Activated naive CD4-positive, alpha-beta T cell treated with anti-CD3 and anti-CD28 coated beads, Interleukin-2, amount 50 U/mL, for 72 hours (primary cell): ENCODE data around the gene AGPAT2. TPM values are rescaled to one million over a fixed set of nuclear protein-coding genes. Genes with fewer than 3 reads are reported as not detected.
A peak's percentile ranks its signal among the peaks of the same experiment; 100 is the strongest.

Experiments
- ATAC-seq, 2 donors: fragments of 150-1000 bp; cut with Tn5 transposase; 2 replicates each; pipeline ENCODE4 v1.10.0; 2021; ENCODE audit warnings: mild to moderate bottlenecking in 2 of 2, moderate library complexity in 2 of 2
- DNase-seq, 2 donors: peaks; one replicate each; pipeline ENCODE4 v3.0.0; 2021 to 2022; ENCODE audit warnings: low spot score in 2 of 2
- H3K27ac Mint-ChIP-seq, 2 donors: one replicate each; pipeline ENCODE4 v1.8.0; 2022; ENCODE audit warnings: mild to moderate bottlenecking in 2 of 2, mixed read lengths in 2 of 2
- H3K36me3 Mint-ChIP-seq, 2 donors: one replicate each; pipeline ENCODE4 v1.8.0; 2022; ENCODE audit warnings: mixed read lengths in 2 of 2
- H3K9me3 Mint-ChIP-seq, 2 donors: one replicate each; pipeline ENCODE4 v1.8.0; 2022; ENCODE audit warnings: mixed read lengths in 2 of 2
- total RNA-seq, 2 donors: library from RNA; stranded (reverse); gene quantifications; one replicate each; pipeline ENCODE4 v1.2.3, GENCODE V29; 2022

AGPAT2 gene
- total RNA-seq, 2 donors from 2014 or later, result 7.4 to 18.9 TPM

DNA sequence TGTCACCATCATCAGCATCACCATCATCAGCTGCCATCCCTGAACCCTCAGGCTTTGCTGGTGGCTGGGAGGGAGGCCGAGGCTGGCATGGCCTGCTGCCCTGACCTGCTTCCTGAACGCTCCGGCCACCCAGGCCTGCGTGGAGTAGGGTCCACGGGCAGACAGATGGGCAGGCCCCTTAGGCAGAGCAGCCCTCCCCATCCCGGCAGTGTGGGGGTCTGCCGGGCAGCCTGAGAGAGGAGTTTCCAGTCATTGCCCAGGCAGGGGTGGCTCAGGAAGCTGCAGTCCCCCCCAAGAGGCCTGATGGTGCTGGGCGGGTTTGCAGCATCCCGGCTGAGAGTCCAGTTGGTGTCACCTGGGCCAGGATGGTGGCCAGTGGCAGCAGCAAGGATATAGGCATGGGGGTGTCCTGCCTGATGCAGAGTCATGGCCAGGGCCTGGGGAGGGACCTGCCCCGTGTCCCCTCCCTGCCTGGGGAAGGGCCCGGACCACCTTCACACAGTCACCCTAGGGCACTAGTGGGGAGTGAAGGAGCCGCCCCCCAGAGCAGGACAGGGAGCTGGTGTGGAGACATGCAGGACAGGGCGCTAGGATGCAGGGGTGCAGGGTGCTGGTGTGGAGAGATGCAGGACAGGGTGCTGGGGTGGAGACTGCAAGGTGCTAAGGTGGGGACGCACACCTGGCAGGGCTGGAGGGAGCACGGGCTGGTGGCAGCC is 32.3 kb downstream of the AGPAT2 start:
- DNase-seq, result no peak
- Mint-ChIP-seq H3K36me3 (peaks cover 0 to 5% of the 10 kb centered on the region in 2 donors), H3K9me3 (no peaks in the 10 kb centered on the region), H3K27ac (no peak overlapping the region)
- ATAC-seq, result no peak

DNA sequence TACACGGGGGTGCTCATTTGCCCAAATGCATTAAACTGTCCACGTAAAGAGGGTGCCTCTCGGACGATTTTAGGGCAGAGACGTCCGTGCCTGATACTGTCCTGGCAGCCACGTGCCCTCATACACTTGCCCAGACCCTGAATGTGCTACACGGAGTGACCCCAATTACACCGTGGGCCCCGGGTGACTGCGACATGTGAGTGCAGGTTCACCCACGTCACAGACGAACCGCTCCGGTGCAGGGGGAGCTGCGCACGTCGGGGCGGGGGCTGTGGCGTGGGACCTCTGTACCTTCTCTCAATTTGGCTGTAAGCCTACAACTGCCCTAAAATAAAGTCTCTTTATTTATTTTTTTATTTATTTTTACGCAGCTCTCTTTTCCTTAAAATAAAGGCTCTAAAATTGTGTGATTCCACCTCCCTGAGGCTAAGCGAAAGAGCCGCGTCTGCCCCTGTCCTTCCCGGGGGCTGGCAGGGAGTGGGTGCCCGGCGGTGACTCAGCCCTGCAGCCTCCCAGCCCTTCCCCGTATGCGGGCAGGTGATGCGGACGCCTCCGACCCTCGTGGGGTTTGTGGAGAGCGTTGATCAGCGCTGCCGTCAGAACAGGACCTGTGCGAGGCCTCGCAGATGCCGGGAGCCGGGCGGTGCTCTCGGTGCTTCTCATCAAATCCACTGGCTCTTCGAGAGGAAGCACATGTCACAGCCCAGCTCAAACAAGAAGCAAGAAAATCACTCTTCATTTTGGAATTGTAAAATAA is 33.8 kb downstream of the AGPAT2 start:
- no peak for ATAC-seq
- peaks cover 0 to 5% of the 10 kb centered on the region in 2 donors for H3K36me3 Mint-ChIP-seq
- H3K27ac Mint-ChIP-seq, result no peak overlapping the region
- no peaks in the 10 kb centered on the region for H3K9me3 Mint-ChIP-seq
- no peak for DNase-seq

DNA sequence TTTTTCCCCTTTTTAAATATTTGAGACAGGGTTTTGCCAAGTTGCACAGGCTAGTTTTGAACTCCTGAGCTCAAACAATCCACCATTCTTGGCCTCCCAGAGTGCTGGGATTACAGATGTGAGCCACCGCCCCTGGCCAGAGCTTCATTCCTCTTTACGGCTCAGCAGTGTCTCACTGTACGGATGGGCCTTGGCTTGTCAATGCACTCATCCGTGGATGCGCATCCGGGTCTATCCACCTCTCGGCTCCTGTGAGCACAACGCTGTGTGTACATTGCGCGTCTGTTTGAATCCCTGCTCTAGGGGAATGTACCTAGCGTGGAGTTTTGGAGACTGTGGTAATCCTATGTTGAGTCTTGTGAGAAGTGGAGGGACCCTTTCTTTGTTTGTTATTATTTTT is 35.4 kb downstream of the AGPAT2 start:
- Mint-ChIP-seq H3K9me3 (no peaks in the 10 kb centered on the region), H3K27ac (peak overlapping the region in 1 of 2 donors; percentile 66), H3K36me3 (no peaks in the 10 kb centered on the region)
- ATAC-seq, result no peak
- DNase-seq, result no peak

DNA sequence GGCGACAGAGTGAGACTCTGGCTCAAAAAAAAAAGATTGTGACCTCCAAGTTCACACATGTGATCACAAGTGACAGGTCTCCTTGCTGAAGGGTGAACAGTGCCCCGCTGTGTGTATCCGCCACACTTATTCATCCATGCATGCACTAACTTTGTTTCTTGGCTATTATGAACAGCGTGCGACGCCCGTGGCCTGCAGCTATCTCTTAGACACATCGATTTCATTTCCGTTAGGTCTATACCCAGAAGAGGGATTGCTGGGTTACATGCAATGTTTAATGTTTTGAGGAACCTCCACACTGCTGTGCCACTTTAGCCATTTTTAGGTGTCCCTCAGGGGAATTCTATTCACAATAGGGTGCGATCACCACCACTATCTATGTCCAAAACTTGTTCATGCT is 36.6 kb downstream of the AGPAT2 start:
- no peaks in the 10 kb centered on the region for H3K9me3 Mint-ChIP-seq
- ATAC-seq, result no peak

DNA sequence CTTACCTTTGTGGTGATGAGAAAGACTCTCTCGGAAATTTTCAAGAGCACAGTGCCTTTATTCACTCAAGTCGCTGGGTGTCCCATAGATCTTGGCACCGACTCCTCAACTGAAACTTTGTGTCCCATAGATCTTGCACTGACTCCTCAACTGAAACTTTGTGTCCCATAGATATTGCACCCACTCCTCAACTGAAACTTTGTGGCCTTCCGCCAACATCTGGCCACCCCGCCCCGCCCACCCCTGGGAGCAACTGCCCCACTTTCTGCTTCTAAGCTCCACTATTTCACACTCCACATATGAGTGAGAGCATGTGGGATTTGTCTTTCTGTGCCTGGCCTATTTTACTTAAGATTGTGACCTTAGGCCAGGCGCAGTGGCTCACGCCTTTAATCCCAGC is 37.2 kb downstream of the AGPAT2 start:
- no peak for ATAC-seq
- no peak overlapping the region for H3K27ac Mint-ChIP-seq
- DNase-seq, result no peak
- no peaks in the 10 kb centered on the region for H3K9me3 Mint-ChIP-seq
- H3K36me3 Mint-ChIP-seq, result no peaks in the 10 kb centered on the region

More for the DNA sequence above, 36.6 kb downstream of the AGPAT2 start:
- Mint-ChIP-seq H3K27ac (no peak overlapping the region), H3K36me3 (no peaks in the 10 kb centered on the region)
- no peak for DNase-seq

DNA sequence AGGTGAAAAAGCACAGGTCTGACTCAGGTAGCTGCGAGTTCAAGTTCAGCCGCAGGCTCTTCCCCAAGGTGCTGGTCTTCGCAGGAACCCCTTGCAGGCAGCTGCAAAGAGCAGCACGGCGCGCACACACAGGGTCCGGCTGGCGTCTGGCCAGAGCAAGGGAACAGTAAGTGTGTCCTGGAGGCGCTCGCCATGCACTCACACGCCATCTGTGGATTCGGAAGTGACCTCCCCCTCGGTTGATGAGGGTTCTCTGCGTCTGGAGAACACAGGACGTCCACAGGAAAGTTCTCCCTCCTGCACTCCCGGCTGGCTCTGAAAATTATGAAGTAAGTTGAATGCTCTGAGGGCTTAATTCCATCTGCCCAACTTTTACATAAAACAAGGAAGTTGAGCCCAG is 38.5 kb downstream of the AGPAT2 start:
- Mint-ChIP-seq H3K9me3 (no peaks in the 10 kb centered on the region), H3K27ac (no peak overlapping the region), H3K36me3 (no peaks in the 10 kb centered on the region)
- ATAC-seq (no peak), DNase-seq (peak in 1 of 2 donors; percentile 2)

DNA sequence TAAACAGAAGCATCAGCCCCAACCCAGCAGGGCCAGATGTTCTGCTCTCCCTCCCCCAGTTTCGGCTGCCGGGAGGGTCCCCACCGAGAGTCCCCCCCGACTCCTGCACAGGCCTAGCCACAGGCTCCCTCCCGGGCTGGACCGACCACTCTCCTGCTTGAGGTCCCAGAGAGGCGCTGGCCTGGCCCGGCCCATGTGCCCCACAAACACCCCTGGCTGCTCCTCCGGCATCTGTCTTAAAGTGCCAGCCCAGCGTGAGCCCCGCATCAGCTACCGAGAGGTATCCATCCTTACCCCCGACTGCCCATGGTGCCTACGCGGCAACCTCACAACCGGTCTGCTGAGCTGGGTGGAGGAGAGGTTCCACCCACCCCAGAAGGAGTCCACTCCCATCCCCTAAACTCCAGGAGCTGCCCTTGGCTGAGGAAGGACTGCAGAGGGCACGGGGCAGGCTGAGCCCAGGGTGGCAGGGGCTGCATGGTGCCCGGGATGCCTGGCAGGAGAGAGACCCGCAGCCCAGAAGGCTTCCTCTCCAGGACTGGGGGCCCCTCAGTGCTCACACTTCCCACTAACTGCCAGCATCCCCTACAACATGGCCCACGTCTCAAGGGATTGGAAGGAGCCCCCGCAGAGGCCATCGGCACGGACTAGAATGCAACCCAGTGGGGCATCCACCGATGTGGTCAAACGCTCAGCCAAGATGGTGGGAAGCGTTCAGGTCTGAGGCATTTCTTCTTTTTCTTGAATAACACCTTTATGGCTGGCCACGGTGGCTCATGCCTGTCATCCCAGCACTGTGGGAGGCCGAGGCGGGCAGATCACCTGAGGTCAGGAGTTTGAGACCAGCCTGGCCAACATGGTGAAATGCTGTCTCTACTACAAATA is 40.2 kb downstream of the AGPAT2 start:
- no peaks in the 10 kb centered on the region for H3K9me3 Mint-ChIP-seq
- peak in 1 of 2 donors; percentile 4 for DNase-seq
- H3K36me3 Mint-ChIP-seq, result no peaks in the 10 kb centered on the region
- ATAC-seq, result no peak
- H3K27ac Mint-ChIP-seq, result no peak overlapping the region

DNA sequence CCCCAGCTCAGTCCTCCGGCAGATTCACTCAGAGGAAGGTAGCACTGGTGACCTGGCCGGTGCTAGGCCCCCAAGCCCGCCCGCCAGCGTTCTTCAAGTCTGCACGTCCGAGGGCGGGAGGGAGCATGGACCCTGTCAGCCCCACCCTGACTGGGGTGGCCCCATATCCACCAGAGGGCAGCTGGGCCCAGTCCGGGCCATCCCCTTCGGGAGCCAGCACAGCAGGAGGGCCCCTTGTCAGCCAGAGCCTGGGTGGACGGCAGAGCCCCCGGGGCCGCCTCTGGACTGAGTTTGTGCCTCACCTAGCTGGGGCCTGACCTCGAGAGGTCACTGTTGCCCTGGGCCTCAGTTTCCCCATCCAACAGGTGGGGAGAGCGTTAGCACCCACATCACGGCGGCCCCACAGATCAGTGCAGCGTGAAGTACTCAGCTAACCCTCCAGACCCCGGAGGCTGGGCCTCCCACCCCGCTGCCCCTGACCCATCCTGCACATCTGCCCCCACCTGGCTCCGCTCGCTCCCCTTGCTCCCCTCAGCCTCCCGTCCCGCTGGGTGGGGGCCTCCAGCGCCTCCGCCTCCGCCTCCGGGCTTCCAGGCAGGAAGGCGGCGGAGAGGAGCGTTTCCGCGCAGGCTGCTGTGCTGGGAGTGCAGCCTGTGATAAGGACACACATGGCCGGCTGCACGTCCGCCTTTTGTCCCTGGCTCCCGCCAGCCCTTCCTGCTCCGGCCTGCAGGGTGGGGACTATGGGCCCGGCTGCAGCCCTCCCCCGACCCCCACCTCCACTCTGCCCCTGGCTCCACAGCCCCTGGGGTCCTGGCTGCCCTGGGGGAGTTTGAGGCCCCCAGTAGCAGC is 41.1 kb downstream of the AGPAT2 start:
- no peak for ATAC-seq
- DNase-seq, result peak; percentile 6 to 51

DNA sequence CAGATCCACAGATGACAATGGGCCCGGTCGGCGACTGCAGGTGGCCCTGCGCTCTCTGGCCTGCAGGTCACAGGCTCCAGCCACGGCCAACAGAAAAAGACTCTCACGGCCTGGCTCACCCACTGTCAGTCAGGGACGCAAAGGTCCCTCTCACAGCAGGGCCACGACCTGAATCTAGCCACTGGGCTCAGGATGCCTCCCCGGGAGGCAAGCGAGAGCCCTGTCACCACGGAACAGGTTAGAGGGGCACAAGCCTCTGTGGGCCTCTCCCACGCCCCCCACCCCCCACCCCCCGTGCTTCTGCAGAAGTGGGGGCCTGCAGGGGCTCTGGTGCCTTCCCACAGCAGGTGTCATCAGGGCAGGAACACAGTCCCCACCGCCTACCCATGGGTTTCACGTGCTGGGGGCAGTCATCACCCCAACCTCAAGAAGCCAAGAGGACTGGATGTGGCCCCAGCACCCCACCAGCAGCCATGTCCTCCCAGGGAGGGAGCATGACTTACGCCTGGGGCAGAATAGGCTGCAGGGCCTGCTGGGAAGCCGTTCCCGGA is 41.8 kb downstream of the AGPAT2 start:
- no peak overlapping the region for H3K27ac Mint-ChIP-seq
- no peaks in the 10 kb centered on the region for H3K36me3 Mint-ChIP-seq
- ATAC-seq (no peak), DNase-seq (peak in 1 of 2 donors; percentile 2)
- no peaks in the 10 kb centered on the region for H3K9me3 Mint-ChIP-seq

More for the DNA sequence above, 41.1 kb downstream of the AGPAT2 start:
- no peak overlapping the region for H3K27ac Mint-ChIP-seq
- H3K36me3 Mint-ChIP-seq, result no peaks in the 10 kb centered on the region
- H3K9me3 Mint-ChIP-seq, result no peaks in the 10 kb centered on the region

DNA sequence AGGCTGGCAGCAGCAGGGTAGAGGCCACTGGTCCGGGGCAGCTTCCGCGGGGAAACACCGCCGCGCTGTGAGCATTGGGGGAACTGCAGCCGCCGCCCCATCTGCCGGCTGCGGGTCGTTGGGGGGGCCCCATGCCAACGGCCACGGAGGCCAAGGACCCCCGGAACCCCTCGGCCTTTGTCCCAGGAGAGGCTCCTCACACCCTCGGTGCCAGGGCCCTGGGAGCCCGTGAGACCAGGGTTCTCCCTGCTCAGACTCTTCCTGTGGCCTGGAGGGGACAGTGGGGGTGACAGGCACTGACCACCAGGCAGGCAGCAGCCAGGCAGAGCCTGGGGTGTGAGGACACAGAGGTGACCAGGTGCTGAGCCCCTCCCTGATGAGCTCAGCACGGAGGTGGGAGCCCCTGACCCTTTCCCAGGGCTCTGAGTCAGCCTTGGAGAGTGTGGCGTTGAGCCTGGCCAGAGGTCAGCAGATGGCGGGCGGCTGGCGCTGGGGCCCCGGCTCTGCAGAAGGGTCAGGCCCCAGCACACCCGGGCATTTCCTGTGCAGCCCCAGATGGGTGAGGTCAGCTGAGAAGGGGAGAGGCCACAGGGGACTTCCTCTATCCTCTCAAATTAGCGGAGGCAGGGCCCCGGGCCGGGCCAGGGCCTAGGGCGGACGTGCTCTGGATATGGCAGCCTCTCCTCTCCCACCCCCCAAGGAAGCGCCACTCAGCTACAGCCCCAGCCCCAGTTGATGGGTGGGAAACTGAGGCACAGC is 42.5 kb downstream of the AGPAT2 start:
- no peaks in the 10 kb centered on the region for H3K9me3 Mint-ChIP-seq

DNA sequence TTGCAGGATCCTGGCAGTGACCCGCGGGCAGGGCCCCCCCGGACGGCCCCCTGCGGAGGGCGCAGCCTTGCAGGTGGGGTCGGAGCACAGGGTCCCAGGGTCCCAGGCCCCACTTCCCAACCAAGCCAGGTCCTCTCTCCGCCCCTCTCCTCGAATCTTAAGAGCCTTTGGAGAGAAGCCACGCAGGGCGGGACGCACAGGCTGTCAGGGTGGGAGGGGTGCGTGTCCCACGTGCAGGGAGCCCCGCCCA is 43.0 kb downstream of the AGPAT2 start:
- Mint-ChIP-seq H3K9me3 (no peaks in the 10 kb centered on the region), H3K36me3 (no peaks in the 10 kb centered on the region), H3K27ac (no peak overlapping the region)
- DNase-seq, result no peak
- no peak for ATAC-seq

More for the DNA sequence above, 42.5 kb downstream of the AGPAT2 start:
- ATAC-seq (peak; percentile 87 to 98), DNase-seq (peak; percentile 54 to 87)
- Mint-ChIP-seq H3K36me3 (no peaks in the 10 kb centered on the region), H3K27ac (no peak overlapping the region)

DNA sequence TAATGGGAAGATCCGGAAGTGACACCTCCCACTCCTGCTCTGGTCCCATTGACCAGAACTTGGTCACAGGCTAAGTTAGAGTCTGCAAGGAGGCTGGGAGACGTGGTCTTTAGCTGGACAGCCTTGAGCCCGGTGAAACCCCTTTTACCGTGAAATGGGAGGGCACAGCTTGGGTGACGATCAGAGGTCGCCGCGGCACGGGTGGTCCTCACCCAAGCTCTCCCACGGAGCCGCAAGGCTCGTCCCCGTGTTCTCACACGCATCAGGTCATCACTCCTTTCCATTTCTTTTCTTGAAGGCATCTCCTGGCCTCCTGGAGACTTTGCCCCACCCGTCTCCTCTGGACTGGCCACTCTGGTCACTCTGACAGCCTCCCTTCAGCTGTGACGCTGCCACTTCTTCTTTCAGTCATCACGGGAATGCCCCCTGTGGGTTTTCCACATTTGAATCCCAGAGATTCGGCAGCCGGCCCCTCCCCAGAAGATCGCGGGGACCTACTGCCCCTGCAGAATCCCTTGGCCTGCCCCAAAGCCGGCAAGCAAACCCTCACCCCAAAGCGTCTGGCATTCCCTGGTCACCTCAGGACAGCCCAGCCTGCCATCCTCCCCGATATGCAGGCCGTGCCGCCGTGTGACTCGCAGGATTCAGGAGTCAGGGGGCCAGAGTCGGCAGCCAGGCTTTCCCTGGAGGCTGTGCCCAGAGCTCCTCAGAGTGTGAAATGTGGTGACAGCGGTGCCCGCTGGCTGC is 43.5 kb downstream of the AGPAT2 start:
- H3K27ac Mint-ChIP-seq, result no peak overlapping the region
- ATAC-seq, result peak in 1 of 2 donors; percentile 13
- DNase-seq, result no peak
- no peaks in the 10 kb centered on the region for H3K9me3 Mint-ChIP-seq
- H3K36me3 Mint-ChIP-seq, result no peaks in the 10 kb centered on the region

DNA sequence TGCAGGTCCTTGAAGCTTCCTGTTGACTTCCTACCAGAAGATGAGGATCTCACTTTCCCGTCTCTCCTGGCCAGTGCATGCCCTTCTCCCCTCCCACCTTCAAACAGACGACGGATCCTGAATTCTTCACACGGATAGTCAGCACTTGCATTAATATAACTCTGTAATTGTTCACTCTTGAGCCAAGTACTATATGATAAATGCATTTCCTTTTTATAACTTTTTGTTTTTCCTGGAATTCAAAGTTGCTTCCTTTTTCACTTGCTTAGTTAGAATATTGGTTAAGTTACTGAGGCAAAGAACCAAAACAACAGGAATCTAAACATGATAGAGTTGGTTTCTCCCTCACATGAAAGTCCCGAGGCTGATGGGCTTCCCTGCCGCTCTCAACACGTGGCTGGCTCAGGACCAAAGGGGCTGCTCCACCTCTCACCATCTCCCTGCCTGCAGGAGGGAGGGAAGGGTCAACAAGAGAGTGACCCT is 44.8 kb downstream of the AGPAT2 start:
- H3K27ac Mint-ChIP-seq, result no peak overlapping the region
- ATAC-seq (no peak), DNase-seq (no peak)
- no peaks in the 10 kb centered on the region for H3K36me3 Mint-ChIP-seq
- H3K9me3 Mint-ChIP-seq, result no peaks in the 10 kb centered on the region

DNA sequence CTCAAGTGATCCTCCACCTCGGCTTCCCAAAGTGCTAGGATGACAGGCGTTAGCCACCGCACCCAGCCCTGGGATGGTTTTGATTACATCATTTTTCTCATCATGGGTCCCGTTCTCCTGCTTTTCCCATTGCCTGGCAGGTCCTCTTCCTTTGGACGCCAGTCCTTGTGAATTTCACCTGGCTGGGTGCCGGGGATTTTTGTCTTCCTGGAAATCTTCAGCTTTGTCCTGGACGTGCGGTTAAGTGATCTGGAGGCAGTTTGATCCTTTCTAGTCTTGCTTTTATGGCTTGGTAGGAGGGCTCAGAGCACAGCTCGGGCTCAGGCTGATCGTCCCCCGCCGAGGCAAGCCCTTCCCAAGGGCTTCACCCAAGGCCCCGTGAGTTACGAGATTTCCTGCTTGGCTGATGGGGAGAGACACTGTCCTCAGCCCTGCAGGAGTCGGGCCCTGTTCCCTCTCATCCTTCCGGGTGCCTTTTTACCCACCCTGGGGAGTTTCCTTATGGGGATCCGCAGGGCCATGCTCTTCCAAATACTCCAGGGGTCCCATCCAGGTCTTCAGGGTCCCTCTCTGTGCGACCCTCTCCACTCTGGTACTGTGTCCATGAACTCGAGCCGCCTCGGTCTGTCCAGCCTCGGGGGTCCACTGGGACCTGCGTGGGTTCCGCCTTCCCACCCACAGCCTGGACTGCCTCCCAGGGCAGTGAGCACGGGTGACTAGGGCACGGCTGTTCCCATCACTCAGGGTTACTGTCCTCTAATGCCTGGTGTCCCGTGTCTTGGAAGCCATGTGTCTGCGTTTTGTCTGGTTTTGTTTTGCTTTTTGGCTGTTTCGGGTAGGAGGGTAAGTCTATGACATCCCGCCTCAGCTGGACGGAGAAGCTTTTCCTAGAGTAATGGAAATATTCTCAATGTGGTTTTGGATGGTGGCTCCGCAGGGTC is 46.8 kb downstream of the AGPAT2 start:
- Mint-ChIP-seq H3K9me3 (no peaks in the 10 kb centered on the region), H3K36me3 (no peaks in the 10 kb centered on the region), H3K27ac (peak overlapping the region in 1 of 2 donors; percentile 55)
- DNase-seq (no peak), ATAC-seq (no peak)
